ENCODE results near the gene HM13. TPM values are rescaled to one million over a fixed set of nuclear protein-coding genes. Genes with fewer than 3 reads are reported as not detected.

HM13 gene
- total and polyA plus RNA-seq, 9 of the 15 experiments (the other 6 are each of a cell fraction or from before 2014, with no cell fraction given): 7.7 to 136 (median 74.5) TPM

DNA sequence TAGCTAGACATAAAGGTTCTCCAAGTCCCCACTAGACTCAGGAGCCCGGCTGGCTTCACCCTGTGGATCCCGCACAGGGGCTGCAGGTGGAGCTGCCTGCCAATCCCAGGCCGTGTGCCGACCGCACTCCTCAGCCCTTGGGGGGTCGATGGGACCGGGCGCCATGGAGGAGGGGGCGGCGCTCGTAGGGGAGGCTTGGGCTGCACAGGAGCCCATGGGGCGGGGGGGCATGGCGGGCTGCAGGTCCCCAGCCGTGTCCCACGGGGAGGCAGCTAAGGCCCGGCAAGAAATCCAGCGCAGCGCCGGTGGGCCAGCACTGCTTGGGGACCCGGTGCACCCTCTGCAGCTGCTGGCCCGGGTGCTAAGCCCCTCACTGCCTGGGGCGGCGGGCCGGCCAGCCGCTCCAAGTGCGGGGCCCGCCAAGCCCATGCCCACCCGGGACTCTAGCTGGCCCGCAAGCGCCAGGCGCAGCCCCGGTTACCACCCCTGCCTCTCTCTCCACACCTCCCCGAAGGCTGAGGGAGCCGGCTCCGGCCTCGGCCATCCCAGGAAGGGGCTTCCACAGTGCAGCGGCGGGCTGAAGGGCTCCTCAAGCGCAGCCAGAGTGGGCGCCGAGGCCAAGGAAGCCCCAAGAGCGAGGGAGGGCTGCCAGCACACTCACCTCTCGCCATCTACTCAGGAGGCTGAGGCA lies 64.4 kb downstream of the HM13 start:
- no peaks in the 10 kb centered on the region for H3K9me1 ChIP-seq (ENCODE audit: control insufficient read depth, insufficient read depth, low read length)
- no peak for DNase-seq (ENCODE audit: extremely low read depth in 1 of 4, low spot score in 3 of 4)
- H3K27me3 ChIP-seq (ENCODE audit: control insufficient read depth in 2 of 2, insufficient read depth in 2 of 2, low read length in 2 of 2): no peaks in the 10 kb centered on the region
- H3K36me3 ChIP-seq (ENCODE audit: control insufficient read depth, insufficient read depth, low read length): no peaks in the 10 kb centered on the region
- H3K9ac ChIP-seq (ENCODE audit: insufficient read depth in 1 of 2, low read depth in 2 of 2, low read length in 2 of 2): no peak overlapping the region
- in situ Hi-C loops (cut with MboI): loop anchor here (25.0 kb wide), 1 partner anchor 1059 kb away; no protein-coding TSS in a partner anchor
- ChIA-PET POLR2A (interaction anchor here (0.7 to 2.6 kb wide), 8 partner anchors 8 to 29 kb away, joined by 3 to 14 read pairs (median 3); partner anchors contain the start of gene ID1), CTCF (ENCODE audit: low intra/inter-chr PET ratio) (no interaction called here)
- ATAC-seq: no peak
- H3K4me3 ChIP-seq: no peak overlapping the region
- FAIRE-seq: no peak
- H2AFZ ChIP-seq (ENCODE audit: low read depth, low read length): no peak overlapping the region
- intact Hi-C loops (cut with micrococcal nuclease): no loop called here
- TF ChIP-seq LEF1 (IDR thresholded peaks at IDR 0.05): no peak
- TF ChIP-seq, protein P1, sequence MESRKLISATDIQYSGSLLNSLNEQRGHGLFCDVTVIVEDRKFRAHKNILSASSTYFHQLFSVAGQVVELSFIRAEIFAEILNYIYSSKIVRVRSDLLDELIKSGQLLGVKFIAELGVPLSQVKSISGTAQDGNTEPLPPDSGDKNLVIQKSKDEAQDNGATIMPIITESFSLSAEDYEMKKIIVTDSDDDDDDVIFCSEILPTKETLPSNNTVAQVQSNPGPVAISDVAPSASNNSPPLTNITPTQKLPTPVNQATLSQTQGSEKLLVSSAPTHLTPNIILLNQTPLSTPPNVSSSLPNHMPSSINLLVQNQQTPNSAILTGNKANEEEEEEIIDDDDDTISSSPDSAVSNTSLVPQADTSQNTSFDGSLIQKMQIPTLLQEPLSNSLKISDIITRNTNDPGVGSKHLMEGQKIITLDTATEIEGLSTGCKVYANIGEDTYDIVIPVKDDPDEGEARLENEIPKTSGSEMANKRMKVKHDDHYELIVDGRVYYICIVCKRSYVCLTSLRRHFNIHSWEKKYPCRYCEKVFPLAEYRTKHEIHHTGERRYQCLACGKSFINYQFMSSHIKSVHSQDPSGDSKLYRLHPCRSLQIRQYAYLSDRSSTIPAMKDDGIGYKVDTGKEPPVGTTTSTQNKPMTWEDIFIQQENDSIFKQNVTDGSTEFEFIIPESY (CRISPR knock-in tag; IDR thresholded peaks at IDR 0.05): 0 out of 2 replicates have a peak, but pooled peaks have one; percentile 13
- no peak overlapping the region for H3K27ac ChIP-seq (ENCODE audit: extremely low read depth, low read depth, low read length)
- H3K79me2 ChIP-seq (ENCODE audit: control insufficient read depth, insufficient read depth, low read length): peaks cover 8% of the 10 kb centered on the region
- H4K20me1 ChIP-seq (replicated peaks; ENCODE audit: control insufficient read depth, insufficient read depth, low read length): no peaks in the 10 kb centered on the region
- WGBS (ENCODE audit: insufficient coverage, low coverage, missing lambda C conversion rate): 95% methylated on average over 20 of the region's 43 CpGs
- no TSS peak for BruUV-seq (replicated peaks)
- peaks cover 2 to 18% of the 10 kb centered on the region in 2 experiments; a peak in 3 of 5 replicates for H3K4me1 ChIP-seq (replicated peaks in 1 of 2; ENCODE audit: control insufficient read depth in 2 of 2, insufficient read depth in 2 of 2, low read length in 2 of 2)
- H3K4me2 ChIP-seq (ENCODE audit: insufficient read depth, low read length): no peak overlapping the region
- H3K9me3 ChIP-seq (replicated peaks; ENCODE audit: control insufficient read depth, insufficient read depth, low read depth, low read length): 0 out of 2 replicates have a peak, but pooled peaks cover 4% of the 10 kb centered on the region
